Stimulated activated naive CD4-positive, alpha-beta T cell treated with Interleukin-2 at 50 U/mL for 16 hours (primary cell): ENCODE measurements around the gene ZC3H7A.
"Not testable (repeated sequence)": the region's sequence is repeated elsewhere in the genome, so short reads cannot be mapped to it uniquely, and the experiment has no call there.

Experiments used
- DNase-seq: peaks from one replicate; lab custom pipeline; 2025; lab: John Stamatoyannopoulos, UW

Gene ZC3H7A

GRCh38 chr16:11797166-11797956 is at the start of gene ZC3H7A:
TSS of gene ZC3H7A (minus strand) at chr16:11797258. CDS start at chr16:11782354, 14,904 bp downstream.
- peak; percentile 92 for DNase-seq

- no peak for DNase-seq
Observed at GRCh38 chr16:11844499-11844898, 47.4 kb upstream of the ZC3H7A start.

GRCh38 chr16:11843861-11844260 is 46.8 kb upstream of the ZC3H7A start:
- DNase-seq = no peak

- no peak for DNase-seq
Observed at GRCh38 chr16:11843206-11843605, 46.1 kb upstream of the ZC3H7A start.

- no peak for DNase-seq
Observed at GRCh38 chr16:11841026-11841425, 44.0 kb upstream of the ZC3H7A start.

- DNase-seq = no peak
Observed at GRCh38 chr16:11836650-11837244, 39.7 kb upstream of the ZC3H7A start.

GRCh38 chr16:11835891-11836649 is 39.0 kb upstream of the ZC3H7A start:
- no peak for DNase-seq

GRCh38 chr16:11835309-11835708 is 38.3 kb upstream of the ZC3H7A start:
- no peak for DNase-seq

- DNase-seq = no peak
Observed at GRCh38 chr16:11833951-11834695, 37.1 kb upstream of the ZC3H7A start.

- DNase-seq = no peak
Observed at GRCh38 chr16:11828696-11829095, 31.6 kb upstream of the ZC3H7A start.

GRCh38 chr16:11825520-11826165 is 28.6 kb upstream of the ZC3H7A start:
- DNase-seq = not testable (repeated sequence)

- no peak for DNase-seq
Observed at GRCh38 chr16:11824362-11824761, 27.3 kb upstream of the ZC3H7A start.

- not testable (repeated sequence) for DNase-seq
Observed at GRCh38 chr16:11823645-11824044, 26.6 kb upstream of the ZC3H7A start.

- DNase-seq = no peak
Observed at GRCh38 chr16:11819798-11820197, 22.7 kb upstream of the ZC3H7A start.

GRCh38 chr16:11818970-11819369 is 21.9 kb upstream of the ZC3H7A start:
- not testable (repeated sequence) for DNase-seq

- DNase-seq = no peak
Observed at GRCh38 chr16:11816123-11816522, 19.1 kb upstream of the ZC3H7A start.

GRCh38 chr16:11814800-11815199 is 17.7 kb upstream of the ZC3H7A start:
- DNase-seq = not testable (repeated sequence)

GRCh38 chr16:11806721-11807120 is 9.7 kb upstream of the ZC3H7A start:
- no peak for DNase-seq

GRCh38 chr16:11805556-11805955 is 8.5 kb upstream of the ZC3H7A start:
- DNase-seq = no peak

- no peak for DNase-seq
Observed at GRCh38 chr16:11801481-11802021, 4.5 kb upstream of the ZC3H7A start.

- no peak for DNase-seq
Observed at GRCh38 chr16:11800382-11800718, 3.3 kb upstream of the ZC3H7A start.
